PC-3 (cell line): ENCODE results near the gene FUT2. TPM values are rescaled to one million over a fixed set of nuclear protein-coding genes. Genes with fewer than 3 reads are reported as not detected.

Experiments used
- ATAC-seq: fragments of 200-7000 bp; cut with Tn5 transposase; 2 replicates; pipeline ENCODE4 v1.9.1; 2020; ENCODE audit warnings: mild to moderate bottlenecking, moderate library complexity
- BruUV-seq: library from RNA; stranded (reverse); fragments of 400-500 nt; replicated peaks from 2 replicates; lab custom pipeline; 2021; lab: Mats Ljungman, UMichigan
- CTCF ChIA-PET: fragments of 300-600 bp; sonication (Branson Sonifier 250); formaldehyde crosslinking; loops from one replicate; lab custom pipeline; 2022; ENCODE audit warnings: antibody characterized with exemption; lab: Charles Lee
- POLR2A ChIA-PET: fragments of 300-600 bp; sonication (Branson Sonifier 250); formaldehyde crosslinking; loops from one replicate; lab custom pipeline; 2022; ENCODE audit warnings: antibody characterized with exemption; ENCODE audit not compliant: unreplicated experiment; lab: Charles Lee
- DNase-seq: peaks from one replicate; pipeline ENCODE4 v3.0.0-alpha.2; 2015
- H2AFZ ChIP-seq: fragments of 300-600 bp; sonication (generic); 2 replicates; pipeline ENCODE4 v1.6.0; 2016; ENCODE audit warnings: antibody characterized with exemption, low read length
- H3F3A ChIP-seq: fragments of 300-600 bp; sonication (generic); one replicate; pipeline ENCODE4 v1.6.0; 2017; ENCODE audit warnings: antibody characterized with exemption, low read length, control low read depth, mild to moderate bottlenecking; ENCODE audit not compliant: unreplicated experiment
- H3K27ac ChIP-seq: fragments of 300-600 bp; sonication (generic); 2 replicates; pipeline ENCODE4 v1.5.1; 2016; ENCODE audit warnings: mild to moderate bottlenecking, low read length
- H3K27me3 ChIP-seq: fragments of 300-600 bp; sonication (generic); 2 replicates; pipeline ENCODE4 v1.6.1; 2016; ENCODE audit warnings: low read length, mixed read lengths
- H3K36me3 ChIP-seq: fragments of 300-600 bp; sonication (generic); 2 replicates; pipeline ENCODE4 v1.6.1; 2016; ENCODE audit warnings: low read depth, mixed run types, low read length, mixed read lengths
- H3K4me1 ChIP-seq: fragments of 300-600 bp; sonication (generic); 2 replicates; pipeline ENCODE4 v1.5.1; 2016; ENCODE audit warnings: low read length; ENCODE audit not compliant: insufficient read depth
- H3K4me2 ChIP-seq: fragments of 300-600 bp; sonication (generic); 2 replicates; pipeline ENCODE4 v1.6.0; 2016; ENCODE audit warnings: low read length
- H3K4me3 ChIP-seq: fragments of 300-600 bp; sonication (generic); 2 replicates; pipeline ENCODE4 v1.5.1; 2016; ENCODE audit warnings: mild to moderate bottlenecking, low read length, mixed read lengths
- H3K79me2 ChIP-seq: fragments of 300-600 bp; sonication (generic); 2 replicates; pipeline ENCODE4 v1.6.1; 2017; ENCODE audit warnings: low read length, mixed read lengths
- H3K9ac ChIP-seq: fragments of 300-600 bp; sonication (generic); 2 replicates; pipeline ENCODE4 v1.6.0; 2016; ENCODE audit warnings: mild to moderate bottlenecking, low read length
- H3K9me2 ChIP-seq: fragments of 300-600 bp; sonication (generic); replicated peaks from 2 replicates; pipeline ENCODE4 v1.6.1; 2016; ENCODE audit warnings: mixed run types, low read length, mixed read lengths
- H3K9me3 ChIP-seq: fragments of 300-600 bp; sonication (generic); 2 replicates; pipeline ENCODE4 v1.6.1; 2016; ENCODE audit warnings: low read length, mixed read lengths
- H4K20me1 ChIP-seq: fragments of 300-600 bp; sonication (generic); 2 replicates; pipeline ENCODE4 v1.6.1; 2016; ENCODE audit warnings: low read length, mixed read lengths
- CTCF ChIP-seq: fragments of 300-600 bp; sonication (generic); conservative IDR thresholded peaks from 2 replicates; pipeline ENCODE4 v1.5.1; 2017; ENCODE audit warnings: antibody characterized with exemption, low read depth, mild to moderate bottlenecking, low read length
- EZH2 ChIP-seq: fragments of 300-600 bp; sonication (generic); IDR thresholded peaks from one replicate; pipeline ENCODE4 v1.6.1; 2017; ENCODE audit warnings: antibody characterized with exemption, mild to moderate bottlenecking, low read length; ENCODE audit not compliant: unreplicated experiment
- EZH2phosphoT487 ChIP-seq: fragments of 300-600 bp; sonication (generic); IDR thresholded peaks from 2 replicates; pipeline ENCODE4 v1.6.1; 2018; ENCODE audit warnings: mild to moderate bottlenecking, antibody characterized with exemption, low read length, borderline replicate concordance
- intact Hi-C: fragments of 100-400 bp; cut with micrococcal nuclease; formaldehyde crosslinking; loops from 2 replicates; pipeline ENCODE4 v1.9.0; 2023
- total RNA-seq: library from RNA; depleted of rRNA; stranded (reverse); fragments of >200 nt; gene quantifications from 2 replicates; pipeline ENCODE4 v1.2.3, GENCODE V29; 2014; rRNA removed

FUT2 gene
- total RNA-seq, 1 experiment from 2014 or later, result 0.69 TPM

GRCh38 chr19:48752496-48753365, 57.0 kb downstream of the FUT2 start, which contains the start of gene FUT1:
FUT1 (minus strand) TSS chr19:48752641; CDS start chr19:48751281, 1,360 bp downstream.
- BruUV-seq, result no TSS peak
- TF ChIP-seq EZH2phosphoT487 (no peak), CTCF (peak; percentile 16; the same call in 1 of the 2 replicates)
- peaks cover 28% of the 10 kb centered on the region for H3K79me2 ChIP-seq
- peak within 1 kb of the TSS; percentile 95 for H3K4me2 ChIP-seq
- H3K36me3 ChIP-seq, result no peaks in the 10 kb centered on the region; the same call in 1 of the 2 replicates
- peak within 1 kb of the TSS; percentile 64 for H3K9ac ChIP-seq
- ChIA-PET POLR2A (no interaction called here), CTCF (no interaction called here)
- no peaks in the 10 kb centered on the region for H3K9me3 ChIP-seq
- no peaks in the 10 kb centered on the region for H4K20me1 ChIP-seq
- H2AFZ ChIP-seq, result peak within 1 kb of the TSS; percentile 86
- no peaks in the 10 kb centered on the region for H3F3A ChIP-seq
- ATAC-seq (peak; percentile 86), DNase-seq (peak; percentile 91)
- H3K4me1 ChIP-seq, result peaks cover 5% of the 10 kb centered on the region; the same call in 1 of the 2 replicates
- intact Hi-C loops, result no loop called here
- no peaks in the 10 kb centered on the region for H3K9me2 ChIP-seq
- peak within 1 kb of the TSS; percentile 31 for H3K27ac ChIP-seq
- peak within 1 kb of the TSS; percentile 95 for H3K4me3 ChIP-seq
- H3K27me3 ChIP-seq, result no peaks in the 10 kb centered on the region

GRCh38 chr19:48755084-48755641, 59.4 kb downstream of the FUT2 start, which contains the start of gene FGF21:
FGF21 (plus strand) TSS chr19:48755524; CDS start chr19:48756237, 713 bp downstream.
- no peaks in the 10 kb centered on the region for H3K9me2 ChIP-seq
- TF ChIP-seq EZH2, result no peak
- H3K27me3 ChIP-seq, result no peaks in the 10 kb centered on the region
- H4K20me1 ChIP-seq, result no peaks in the 10 kb centered on the region
- DNase-seq (no peak), ATAC-seq (no peak)
- H3K4me1 ChIP-seq, result peaks cover 5% of the 10 kb centered on the region; the same call in 1 of the 2 replicates
- POLR2A ChIA-PET, result no interaction called here
- H2AFZ ChIP-seq, result no peak within 1 kb of the TSS
- H3K4me2 ChIP-seq, result no peak within 1 kb of the TSS
- no peak within 1 kb of the TSS for H3K9ac ChIP-seq
- no peak within 1 kb of the TSS for H3K27ac ChIP-seq
- no TSS peak for BruUV-seq
- H3K79me2 ChIP-seq, result peaks cover 21% of the 10 kb centered on the region
- H3K4me3 ChIP-seq, result no peak within 1 kb of the TSS
- H3K9me3 ChIP-seq, result no peaks in the 10 kb centered on the region
- CTCF ChIA-PET, result no interaction called here
- intact Hi-C loops, result no loop called here
- no peaks in the 10 kb centered on the region; the same call in 1 of the 2 replicates for H3K36me3 ChIP-seq
- no peaks in the 10 kb centered on the region for H3F3A ChIP-seq

Other genes with a start within 250 kb of the FUT2 start
- gene GRWD1, start 250.0 kb upstream of the FUT2 start, total RNA-seq, result 33.2 and 46.7 TPM in 2 replicates
- 1.4 and 2.2 TPM in 2 replicates for gene KCNJ14, start 240.4 kb upstream of the FUT2 start, total RNA-seq
- 50.5 and 58.6 TPM in 2 replicates for gene CYTH2, start 226.6 kb upstream of the FUT2 start, total RNA-seq
- 4.8 and 8.3 TPM in 2 replicates for gene LMTK3, start 184.1 kb upstream of the FUT2 start, total RNA-seq
- gene SULT2B1, start 143.8 kb upstream of the FUT2 start, total RNA-seq, result 4.8 and 6.7 TPM in 2 replicates
- gene SPACA4, start 89.2 kb upstream of the FUT2 start, total RNA-seq, result not detected in 2 replicates
- 4.6 and 4.7 TPM in 2 replicates for gene FAM83E, start 80.9 kb upstream of the FUT2 start, total RNA-seq
- 1,237 and 1,503 TPM in 2 replicates for gene RPL18, start 76.8 kb upstream of the FUT2 start, total RNA-seq
- gene SPHK2, start 76.5 kb upstream of the FUT2 start, total RNA-seq, result 8.5 and 8.6 TPM in 2 replicates
- gene DBP, start 58.6 kb upstream of the FUT2 start, total RNA-seq, result 9.0 and 12.2 TPM in 2 replicates
- 0.63 and 4.1 TPM in 2 replicates for gene CA11, start 49.8 kb upstream of the FUT2 start, total RNA-seq
- gene NTN5, start 23.0 kb upstream of the FUT2 start, total RNA-seq, result 0.18 and 0.81 TPM in 2 replicates
- gene MAMSTR, start 23.8 kb downstream of the FUT2 start, total RNA-seq, result 0.18 and 0.40 TPM in 2 replicates
- gene RASIP1, start 44.6 kb downstream of the FUT2 start, total RNA-seq, result 0.40 and 0.51 TPM in 2 replicates
- gene IZUMO1, start 50.9 kb downstream of the FUT2 start, total RNA-seq, result not detected in 2 replicates
- 4.6 and 4.8 TPM in 2 replicates for gene FUT1, start 56.7 kb downstream of the FUT2 start, total RNA-seq
- not detected in 2 replicates for gene FGF21, start 59.6 kb downstream of the FUT2 start, total RNA-seq
- gene BCAT2, start 115.1 kb downstream of the FUT2 start, total RNA-seq, result 41.1 and 50.0 TPM in 2 replicates
- 15.0 and 15.4 TPM in 2 replicates for gene HSD17B14, start 140.5 kb downstream of the FUT2 start, total RNA-seq
- gene PLEKHA4, start 172.6 kb downstream of the FUT2 start, total RNA-seq, result 0.63 and 1.2 TPM in 2 replicates
- 78.0 and 105 TPM in 2 replicates for gene PPP1R15A, start 176.4 kb downstream of the FUT2 start, total RNA-seq
- not detected in 2 replicates for gene TULP2, start 202.8 kb downstream of the FUT2 start, total RNA-seq
- gene NUCB1, start 204.3 kb downstream of the FUT2 start, total RNA-seq, result 137 and 138 TPM in 2 replicates
- 1.6 and 1.8 TPM in 2 replicates for gene DHDH, start 237.7 kb downstream of the FUT2 start, total RNA-seq